NCI-H524 treated with DMSO at 0.1 percent for 48 hours (cell line): Measurements from ENCODE around the gene SOX12.
A peak's percentile ranks its signal among the peaks of the same experiment; 100 is the strongest.

Experiments
- DNase-seq: peaks from one replicate; lab custom pipeline; 2025; lab: John Stamatoyannopoulos, UW

The SOX12 gene

GRCh38 chr20:325045-325888 is at the start of gene SOX12:
TSS of gene SOX12 (plus strand) at chr20:325552. CDS start at chr20:325925, 373 bp downstream.
- peak; percentile 81 for DNase-seq

- DNase-seq, result no peak
These were observed 49.6 kb upstream of the SOX12 start for GRCh38 chr20:275791-276190.

GRCh38 chr20:276620-277495 is 48.5 kb upstream of the SOX12 start:
- no peak for DNase-seq

GRCh38 chr20:277496-277781 is 47.9 kb upstream of the SOX12 start:
- no peak for DNase-seq

- DNase-seq, result no peak
These were observed 47.2 kb upstream of the SOX12 start for GRCh38 chr20:278181-278580.

GRCh38 chr20:278607-279571 is 46.5 kb upstream of the SOX12 start:
- no peak for DNase-seq

GRCh38 chr20:284172-284571 is 41.2 kb upstream of the SOX12 start:
- no peak for DNase-seq

GRCh38 chr20:286508-286907 is 38.8 kb upstream of the SOX12 start:
- DNase-seq, result no peak

DNA sequence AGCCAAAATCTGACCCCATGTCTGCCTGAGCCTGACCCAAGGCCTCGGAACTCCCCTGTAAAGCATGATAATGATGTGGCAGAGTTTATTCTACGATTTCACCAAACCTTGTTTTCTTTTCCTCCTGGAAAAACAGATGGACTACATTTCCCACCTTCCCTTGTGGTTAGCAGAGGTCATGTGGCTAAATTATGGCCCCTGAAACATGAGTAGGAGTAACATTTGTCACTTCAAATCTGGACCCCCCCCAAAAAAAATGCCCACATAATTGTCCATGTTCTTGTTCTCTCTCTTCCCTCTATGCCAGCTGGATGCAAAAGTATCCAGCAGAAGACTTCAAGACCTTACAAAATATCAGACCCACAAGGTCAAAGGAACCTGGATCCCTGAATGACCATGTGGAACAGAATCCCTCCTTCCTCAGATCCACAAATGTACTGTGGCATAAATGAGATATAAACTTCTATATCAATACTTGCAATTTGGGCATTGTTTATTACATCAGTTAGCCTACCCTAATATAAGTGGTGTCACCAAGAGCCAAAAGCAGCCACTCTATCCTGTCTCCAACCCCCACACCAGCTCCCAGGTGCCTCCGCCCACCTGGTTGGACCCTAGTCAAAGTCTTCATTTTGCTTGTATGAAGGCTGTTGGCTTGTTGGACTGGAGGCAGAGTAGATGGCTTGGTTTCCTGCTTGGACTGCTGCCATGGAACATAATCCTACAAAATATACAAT is 36.2 kb upstream of the SOX12 start:
- no peak for DNase-seq

DNA sequence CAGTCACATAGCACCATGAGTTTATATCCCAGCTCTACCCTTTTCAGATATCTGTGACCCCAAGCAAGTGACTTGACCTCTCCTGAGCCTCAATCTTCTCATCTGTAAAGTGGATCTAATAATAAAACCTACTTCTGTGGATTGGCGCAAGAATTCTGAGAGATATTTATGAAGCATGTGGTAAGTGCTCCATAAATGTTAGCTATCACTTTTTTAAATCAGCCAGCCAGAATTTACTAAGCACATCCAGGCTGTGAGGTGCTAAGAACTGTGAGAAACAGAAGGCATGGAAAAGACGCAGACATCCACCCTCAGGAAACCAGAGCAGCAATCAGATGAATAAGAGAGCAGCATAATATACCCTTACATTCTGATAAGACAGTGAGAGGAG is 35.7 kb upstream of the SOX12 start:
- no peak for DNase-seq

DNA sequence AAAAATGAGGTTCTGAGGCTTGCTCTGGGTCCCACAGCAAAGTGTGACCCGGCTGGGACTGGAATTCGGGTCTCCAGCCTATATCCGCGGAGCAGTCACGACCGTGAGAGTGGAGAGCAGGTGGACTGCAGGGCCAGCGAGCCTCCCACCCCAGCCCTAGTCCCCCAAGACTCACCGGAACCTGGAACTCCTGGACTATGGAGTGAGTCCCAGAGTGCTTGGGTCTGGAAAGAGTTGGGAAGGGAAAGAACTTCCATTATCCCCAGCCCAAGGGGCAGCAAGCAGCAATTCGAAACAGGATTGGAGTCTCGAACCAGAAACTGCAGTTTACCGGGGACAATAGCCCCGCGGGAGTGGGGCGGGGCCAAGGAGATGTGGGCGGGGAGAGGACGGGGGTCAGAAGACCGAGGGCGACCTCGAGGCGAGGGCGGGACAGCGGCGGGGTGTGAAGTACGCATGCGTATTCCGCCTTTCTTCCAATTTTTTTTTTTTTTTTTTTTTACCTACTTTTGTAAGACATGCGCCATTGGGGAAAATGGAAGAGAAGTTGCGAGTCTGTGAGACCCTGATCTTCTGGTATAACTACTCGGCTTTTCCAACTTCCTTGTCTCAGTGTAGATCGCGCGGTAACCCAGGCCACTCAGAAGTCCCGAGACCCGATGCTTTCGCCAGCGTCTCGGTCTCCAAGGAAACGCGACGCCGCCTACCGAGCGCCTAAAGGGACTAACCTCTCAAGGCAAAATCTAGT is 35.1 kb upstream of the SOX12 start, which contains the start of gene C20orf96:
C20orf96 (minus strand) TSS at position 667 of the 748 bp plus-strand sequence; CDS start at position 527, 140 bp downstream.
- peak; percentile 58 for DNase-seq

DNA sequence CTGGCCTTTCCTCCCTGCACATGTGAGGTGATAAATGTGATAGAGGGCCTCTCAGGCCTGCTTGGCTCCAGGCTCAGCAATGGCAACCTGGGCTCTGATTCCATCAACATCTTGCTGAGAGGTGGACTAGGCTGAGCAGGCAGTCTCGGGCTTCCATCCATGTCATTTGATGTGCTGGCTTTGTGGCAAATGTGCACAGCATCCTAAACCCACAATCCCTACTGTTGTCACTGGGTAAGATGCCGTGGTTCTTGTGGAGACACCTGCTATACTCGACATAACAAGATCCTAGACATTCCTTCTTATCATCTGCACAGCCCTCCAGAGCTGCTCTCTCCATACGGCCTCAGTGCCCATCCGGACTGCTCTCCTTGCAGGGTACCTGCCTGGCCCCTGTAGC is 30.8 kb upstream of the SOX12 start:
- no peak for DNase-seq

- DNase-seq, result no peak
These were observed 29.5 kb upstream of the SOX12 start for GRCh38 chr20:295804-296203.

- DNase-seq, result peak; percentile 68
These were observed 28.0 kb upstream of the SOX12 start, which contains the start of gene ZCCHC3 for GRCh38 chr20:297098-297924. TSS of gene ZCCHC3 (plus strand) at chr20:297570. CDS start at chr20:297587, 17 bp downstream.

DNA sequence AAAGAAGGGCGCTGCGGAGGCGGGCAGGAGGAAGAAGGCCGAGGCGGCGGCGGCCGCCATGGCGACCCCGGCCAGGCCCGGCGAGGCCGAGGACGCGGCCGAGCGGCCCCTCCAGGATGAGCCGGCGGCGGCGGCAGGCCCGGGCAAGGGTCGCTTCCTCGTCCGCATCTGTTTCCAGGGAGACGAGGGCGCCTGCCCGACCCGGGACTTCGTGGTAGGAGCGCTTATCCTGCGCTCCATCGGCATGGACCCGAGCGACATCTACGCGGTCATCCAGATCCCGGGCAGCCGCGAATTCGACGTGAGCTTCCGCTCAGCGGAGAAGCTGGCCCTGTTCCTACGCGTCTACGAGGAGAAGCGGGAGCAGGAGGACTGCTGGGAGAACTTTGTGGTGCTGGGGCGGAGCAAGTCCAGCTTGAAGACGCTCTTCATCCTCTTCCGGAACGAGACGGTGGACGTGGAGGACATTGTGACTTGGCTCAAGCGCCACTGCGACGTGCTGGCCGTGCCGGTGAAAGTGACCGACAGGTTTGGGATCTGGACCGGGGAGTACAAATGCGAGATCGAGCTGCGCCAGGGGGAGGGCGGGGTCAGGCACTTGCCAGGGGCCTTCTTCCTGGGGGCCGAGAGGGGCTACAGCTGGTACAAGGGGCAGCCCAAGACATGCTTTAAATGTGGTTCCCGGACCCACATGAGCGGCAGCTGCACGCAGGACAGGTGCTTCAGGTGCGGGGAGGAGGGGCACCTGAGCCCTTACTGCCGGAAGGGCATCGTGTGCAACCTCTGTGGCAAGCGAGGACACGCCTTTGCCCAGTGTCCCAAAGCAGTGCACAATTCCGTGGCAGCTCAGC is 27.2 kb upstream of the SOX12 start:
- peak; percentile 18 for DNase-seq

DNA sequence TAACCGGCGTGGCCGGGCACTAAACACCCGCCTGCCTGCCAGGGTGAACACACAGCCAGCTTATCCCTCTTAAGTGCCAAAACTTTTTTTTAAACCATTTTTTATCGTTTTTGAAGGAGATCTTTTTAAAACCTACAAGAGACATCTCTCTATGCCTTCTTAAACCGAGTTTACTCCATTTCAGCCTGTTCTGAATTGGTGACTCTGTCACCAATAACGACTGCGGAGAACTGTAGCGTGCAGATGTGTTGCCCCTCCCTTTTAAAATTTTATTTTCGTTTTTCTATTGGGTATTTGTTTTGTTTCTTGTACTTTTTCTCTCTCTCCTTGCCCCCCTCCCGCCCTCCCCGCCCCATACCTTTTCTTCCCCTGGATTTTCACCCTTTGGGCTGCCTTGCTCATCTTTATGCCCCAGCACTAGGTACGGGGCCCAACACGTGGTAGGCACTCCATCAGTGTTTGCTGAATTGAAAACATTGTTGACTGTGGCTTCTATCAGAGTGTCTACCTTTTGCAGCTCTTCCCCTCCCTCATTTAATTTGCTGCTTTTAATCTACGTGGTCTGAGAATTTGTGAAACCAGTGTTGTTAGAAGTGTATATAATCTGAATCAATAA is 26.5 kb upstream of the SOX12 start:
- no peak for DNase-seq

GRCh38 chr20:300345-300990 is 24.9 kb upstream of the SOX12 start:
- no peak for DNase-seq
